T follicular helper cell (primary cell): Measurements from ENCODE around the gene PCDHGB1.
"Not testable (repeated sequence)": the region's sequence is repeated elsewhere in the genome, so short reads cannot be mapped to it uniquely, and the experiment has no call there.

Source experiments
- DNase-seq: peaks from one replicate; pipeline ENCODE4 v3.0.0-alpha.2; 2020; ENCODE audit warnings: low read depth
- total RNA-seq, 2 experiments: gene quantifications; one replicate each; lab custom pipeline; 2026; lab: John Stamatoyannopoulos, UW

Gene PCDHGB1
- 0.04 to 0.18 reads per million in 2 experiments for total RNA-seq

GRCh38 chr5:141349917-141350619 lies at the start of gene PCDHGB1:
Gene PCDHGB1, plus strand, starts transcription at chr5:141350099. Its CDS starts 162 bp downstream, at chr5:141350261.
- no peak for DNase-seq

DNA sequence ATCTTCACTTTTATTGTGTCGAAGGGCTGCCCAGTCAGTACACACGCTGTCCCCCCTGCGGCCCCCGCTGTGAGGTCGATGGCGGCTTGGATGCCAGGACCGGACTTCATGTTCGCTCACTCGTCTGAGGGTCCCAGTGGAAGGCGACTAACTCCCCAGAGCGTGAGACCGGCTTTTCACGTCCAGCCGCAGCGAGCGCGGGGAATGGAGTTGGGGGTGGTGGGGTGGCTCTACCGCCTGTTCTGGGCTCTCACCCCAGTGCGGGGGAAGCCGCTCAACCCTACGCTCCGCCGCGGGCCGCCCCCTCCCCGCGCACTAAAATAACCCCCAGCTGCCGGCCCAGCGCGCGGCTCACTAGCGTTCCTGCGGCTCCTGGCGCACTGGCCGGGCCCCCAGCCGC lies 46.1 kb upstream of the PCDHGB1 start, which contains the start of gene SLC25A2:
Gene SLC25A2 (minus strand): TSS at position 294 of the 400 bp plus-strand sequence. CDS start 184 bp downstream, at position 110.
- DNase-seq = no peak

- DNase-seq = no peak
Measured at GRCh38 chr5:141306630-141307029, 43.3 kb upstream of the PCDHGB1 start.

- no peak for DNase-seq
Measured at GRCh38 chr5:141313711-141314110, 36.2 kb upstream of the PCDHGB1 start.

DNA sequence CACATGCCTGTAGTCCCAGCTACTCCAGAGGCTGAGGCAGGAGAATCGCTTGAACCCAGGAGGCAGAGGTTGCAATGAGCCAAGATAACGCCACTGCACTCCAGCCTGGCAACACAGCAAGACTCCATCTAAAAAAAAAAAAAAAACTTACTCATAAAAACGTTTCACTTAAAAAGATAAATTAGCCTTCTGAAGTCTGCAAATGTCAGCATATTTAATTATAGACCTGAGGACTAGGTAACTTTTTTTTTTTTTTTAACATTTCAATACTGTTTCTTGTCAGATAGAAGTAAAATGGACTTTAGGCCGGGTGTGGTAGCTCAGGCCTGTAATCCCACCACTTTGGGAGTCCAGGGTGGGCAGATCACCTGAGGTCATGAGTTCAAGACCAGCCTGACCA lies 32.9 kb upstream of the PCDHGB1 start:
- DNase-seq = not testable (repeated sequence)

DNA sequence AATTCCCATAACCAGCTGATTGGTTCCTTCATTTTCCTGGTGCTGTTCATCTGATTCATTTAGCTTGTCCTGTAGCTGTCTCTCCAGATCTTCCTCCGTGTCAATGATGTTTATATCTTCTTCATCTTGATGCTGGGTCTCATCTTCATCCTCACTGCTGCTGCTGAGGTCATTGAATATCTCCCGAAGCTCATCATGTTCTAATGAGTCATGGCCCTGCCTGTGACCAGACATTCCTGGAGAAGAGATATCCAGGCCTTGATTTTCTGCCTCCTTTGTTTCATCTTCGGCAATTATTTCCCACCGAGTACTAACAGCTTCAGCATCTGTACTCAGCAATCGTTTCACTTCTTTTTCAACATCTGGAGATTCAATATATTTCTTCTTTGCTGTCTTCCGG lies 30.7 kb upstream of the PCDHGB1 start:
- no peak for DNase-seq

DNA sequence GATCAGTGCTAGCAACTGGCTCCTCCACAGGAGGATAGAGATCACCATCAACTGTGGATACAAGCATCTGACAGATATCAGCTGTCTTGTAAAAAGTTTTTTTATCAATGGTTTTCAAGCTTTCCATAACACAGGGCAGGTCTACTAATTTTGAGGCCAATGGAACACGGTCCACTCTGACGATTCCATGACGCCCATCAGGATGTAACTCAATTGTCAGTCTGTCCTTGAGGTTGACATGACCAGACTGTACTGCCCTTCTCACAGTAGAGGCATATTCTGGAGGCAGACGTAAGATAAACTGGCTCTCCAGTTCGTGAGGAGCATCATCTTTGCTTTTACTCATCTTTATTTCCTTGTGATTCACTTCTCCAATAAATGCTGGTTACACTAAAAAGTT lies 30.2 kb upstream of the PCDHGB1 start:
- DNase-seq = no peak

- peak; percentile 86 for DNase-seq
Measured at GRCh38 chr5:141320225-141321169, 29.4 kb upstream of the PCDHGB1 start, which contains the start of gene TAF7. Gene TAF7, minus strand, starts transcription at chr5:141320784. Its CDS starts 740 bp downstream, at chr5:141320044.

DNA sequence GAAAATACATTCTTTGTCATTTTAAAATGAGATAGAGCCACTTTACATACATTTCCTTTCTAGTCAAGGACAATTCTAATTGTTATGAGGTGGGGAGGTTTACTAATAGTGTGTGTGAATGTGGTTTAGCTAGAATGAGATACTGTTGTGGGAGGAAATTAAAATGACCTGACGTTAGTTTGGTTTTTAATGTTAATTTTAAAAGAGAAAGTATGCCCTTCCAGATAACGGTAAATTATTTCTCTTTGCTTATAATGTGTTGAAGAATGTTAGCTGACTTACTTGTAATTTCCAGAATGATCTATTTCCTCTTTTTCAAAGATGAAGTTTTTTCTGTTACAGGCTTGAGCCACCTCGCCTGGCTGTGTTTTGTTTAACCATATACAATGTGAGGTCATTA lies 27.6 kb upstream of the PCDHGB1 start:
- DNase-seq = no peak

GRCh38 chr5:141326088-141326854 lies 23.6 kb upstream of the PCDHGB1 start:
- DNase-seq = peak; percentile 50

DNA sequence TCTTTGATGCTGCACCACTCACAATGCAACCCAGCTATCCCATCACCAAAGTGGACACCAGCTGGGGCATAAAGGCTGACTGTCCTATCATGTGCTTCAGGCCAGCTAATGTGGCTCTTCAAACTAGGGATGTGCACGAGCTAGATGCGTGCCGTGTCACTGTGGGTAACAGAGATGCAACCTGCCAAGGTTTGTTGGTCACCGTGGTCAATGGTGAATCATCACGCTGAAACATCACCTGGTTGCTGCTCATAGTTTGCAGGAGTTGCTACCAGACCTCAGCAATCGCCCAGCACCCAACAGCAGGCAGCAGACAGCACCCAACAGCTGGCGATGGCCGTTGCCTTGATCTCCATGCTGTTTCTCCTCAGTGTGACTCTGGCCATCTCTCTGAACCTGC lies 21.7 kb upstream of the PCDHGB1 start:
- DNase-seq = no peak

DNA sequence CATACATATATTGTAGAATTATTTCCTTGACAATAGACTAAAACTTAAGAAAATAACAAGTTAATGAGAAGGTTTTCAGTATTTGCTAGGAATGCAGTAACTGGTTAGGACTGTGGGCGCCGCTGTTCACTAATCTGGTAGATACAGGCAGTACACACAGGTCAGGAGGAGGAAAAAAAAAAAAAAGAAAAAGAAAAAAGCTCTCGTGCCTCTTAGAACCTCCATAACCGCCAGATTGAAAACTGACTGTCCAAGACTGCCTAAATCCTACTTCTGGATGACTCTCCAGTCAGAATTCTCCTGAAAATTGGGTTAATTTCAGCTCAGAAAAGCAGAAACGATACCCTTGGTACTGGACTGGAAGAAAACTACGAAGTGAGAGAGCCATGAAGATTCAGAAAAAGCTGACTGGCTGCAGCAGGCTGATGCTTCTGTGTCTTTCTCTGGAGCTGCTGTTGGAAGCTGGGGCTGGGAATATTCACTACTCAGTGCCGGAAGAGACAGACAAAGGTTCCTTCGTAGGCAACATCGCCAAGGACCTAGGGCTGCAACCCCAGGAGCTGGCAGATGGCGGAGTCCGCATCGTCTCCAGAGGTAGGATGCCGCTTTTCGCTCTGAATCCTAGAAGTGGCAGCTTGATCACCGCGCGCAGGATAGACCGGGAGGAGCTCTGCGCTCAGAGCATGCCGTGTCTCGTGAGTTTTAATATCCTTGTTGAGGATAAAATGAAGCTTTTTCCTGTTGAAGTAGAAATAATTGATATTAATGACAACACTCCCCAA lies 19.4 kb upstream of the PCDHGB1 start, which contains the start of gene PCDHGA1:
Gene PCDHGA1 (plus strand): TSS at position 216 of the 782 bp plus-strand sequence.
- no peak for DNase-seq

GRCh38 chr5:141332571-141332970 lies 17.3 kb upstream of the PCDHGB1 start:
- not testable (repeated sequence) for DNase-seq

DNA sequence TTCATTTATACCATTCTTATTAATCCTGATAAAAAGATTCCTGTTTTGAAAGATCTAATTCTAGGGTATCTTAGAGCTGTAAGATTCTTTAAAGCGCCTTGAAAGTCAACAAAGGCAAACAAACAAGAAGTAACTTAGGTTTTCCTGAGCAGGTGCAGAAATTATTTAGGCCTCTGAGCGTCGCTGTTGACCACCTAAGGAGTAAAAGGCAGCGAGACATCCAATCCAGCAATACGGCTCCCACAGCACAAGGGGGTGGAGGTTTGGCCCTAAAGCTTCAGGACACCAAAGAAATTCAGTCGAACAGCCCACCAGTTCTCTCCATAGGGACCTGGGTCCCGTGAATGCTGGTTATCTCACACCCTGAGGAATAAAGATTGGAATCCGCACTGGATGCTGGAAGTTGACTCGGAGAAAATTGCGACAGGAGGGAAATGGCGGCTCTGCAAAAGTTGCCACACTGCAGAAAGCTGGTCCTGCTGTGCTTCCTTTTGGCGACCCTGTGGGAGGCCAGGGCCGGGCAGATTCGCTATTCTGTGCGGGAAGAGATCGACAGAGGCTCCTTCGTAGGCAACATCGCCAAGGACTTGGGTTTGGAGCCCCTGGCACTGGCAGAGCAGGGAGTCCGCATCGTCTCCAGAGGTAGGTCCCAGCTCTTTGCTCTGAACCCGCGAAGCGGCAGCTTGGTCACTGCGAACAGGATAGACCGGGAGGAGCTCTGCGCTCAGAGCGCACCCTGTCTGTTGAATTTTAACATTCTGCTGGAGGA lies 11.2 kb upstream of the PCDHGB1 start, which contains the start of gene PCDHGA2:
Gene PCDHGA2 (plus strand): TSS at position 223 of the 769 bp plus-strand sequence.
- DNase-seq = no peak

GRCh38 chr5:141340781-141341354 lies 9.0 kb upstream of the PCDHGB1 start:
- not testable (repeated sequence) for DNase-seq

DNA sequence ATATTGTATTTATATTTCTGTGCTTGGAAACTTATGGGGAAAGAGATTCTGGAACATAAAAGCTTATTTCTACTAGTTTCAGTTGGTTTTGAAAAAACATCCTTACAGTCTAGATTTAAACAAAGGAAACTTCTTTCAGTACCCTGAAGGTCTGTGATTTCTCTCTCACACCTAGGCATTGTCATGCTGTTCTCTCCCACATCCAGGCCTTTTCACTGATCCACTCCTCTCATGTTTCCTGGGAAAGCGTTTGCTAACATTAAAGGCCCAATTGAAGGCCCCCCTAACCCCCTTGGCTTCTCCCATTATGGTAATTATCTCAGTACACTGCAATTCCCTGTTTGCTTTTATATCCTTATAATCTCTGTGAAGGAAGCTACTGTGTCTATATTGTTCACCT lies 7.1 kb upstream of the PCDHGB1 start:
- DNase-seq = no peak

- DNase-seq = no peak
Measured at GRCh38 chr5:141343242-141343952, 6.5 kb upstream of the PCDHGB1 start, which contains the start of gene PCDHGA3. Gene PCDHGA3, plus strand, starts transcription at chr5:141343829. Its CDS starts 205 bp downstream, at chr5:141344034.

- DNase-seq = no peak
Measured at GRCh38 chr5:141343953-141344463, 5.9 kb upstream of the PCDHGB1 start.

DNA sequence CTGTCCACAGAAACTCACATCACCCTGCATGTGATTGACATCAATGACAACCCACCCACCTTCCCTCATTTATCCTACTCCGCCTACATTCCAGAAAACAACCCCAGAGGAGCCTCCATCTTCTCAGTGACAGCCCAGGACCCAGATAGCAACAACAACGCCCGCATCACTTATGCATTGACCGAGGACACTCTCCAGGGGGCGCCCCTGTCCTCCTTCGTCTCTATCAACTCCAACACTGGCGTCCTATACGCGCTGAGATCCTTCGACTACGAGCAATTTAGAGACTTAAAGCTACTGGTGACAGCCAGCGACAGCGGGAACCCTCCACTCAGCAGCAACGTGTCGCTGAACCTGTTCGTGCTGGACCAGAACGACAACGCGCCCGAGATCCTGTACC lies 4.6 kb upstream of the PCDHGB1 start:
- DNase-seq = no peak
